HG03460 (cell line): ENCODE data around the gene UNKL.
"Not testable (repeated sequence)": the region's sequence is repeated elsewhere in the genome, so short reads cannot be mapped to it uniquely, and the experiment has no call there.

ENCODE experiments used
- ATAC-seq: cut with Tn5 transposase; IDR thresholded peaks from one replicate; pipeline ENCODE4 v1.9.1; 2021; ENCODE audit not compliant: unreplicated experiment

Gene UNKL

GRCh38 chr16:1446296-1447080, 32.0 kb upstream of the UNKL start:
- no peak for ATAC-seq

- ATAC-seq = no peak
Observed at GRCh38 chr16:1445518-1446203, 31.2 kb upstream of the UNKL start.

GRCh38 chr16:1444730-1445517, 30.4 kb upstream of the UNKL start:
- ATAC-seq = no peak

GRCh38 chr16:1443980-1444729, 29.7 kb upstream of the UNKL start, which contains the start of gene CCDC154:
Gene CCDC154, minus strand, starts transcription at chr16:1444556. Its CDS starts 234 bp downstream, at chr16:1444322.
- no peak for ATAC-seq

GRCh38 chr16:1443403-1443973, 29.0 kb upstream of the UNKL start:
- ATAC-seq = no peak

- no peak for ATAC-seq
Observed at GRCh38 chr16:1442697-1443096, 28.2 kb upstream of the UNKL start.

- no peak for ATAC-seq
Observed at GRCh38 chr16:1441391-1441829, 26.9 kb upstream of the UNKL start.

GRCh38 chr16:1439699-1440074, 25.2 kb upstream of the UNKL start:
- ATAC-seq = not testable (repeated sequence)

- no peak for ATAC-seq
Observed at GRCh38 chr16:1439058-1439698, 24.7 kb upstream of the UNKL start.

GRCh38 chr16:1438229-1439057, 23.9 kb upstream of the UNKL start:
- no peak for ATAC-seq

GRCh38 chr16:1437606-1438005, 23.1 kb upstream of the UNKL start:
- ATAC-seq = no peak

GRCh38 chr16:1436731-1437355, 22.3 kb upstream of the UNKL start:
- no peak for ATAC-seq

- ATAC-seq = no peak
Observed at GRCh38 chr16:1435921-1436697, 21.6 kb upstream of the UNKL start.

GRCh38 chr16:1434644-1435592, 20.4 kb upstream of the UNKL start:
- no peak for ATAC-seq

- ATAC-seq = no peak
Observed at GRCh38 chr16:1433756-1434155, 19.3 kb upstream of the UNKL start.

GRCh38 chr16:1433263-1433560, 18.7 kb upstream of the UNKL start:
- no peak for ATAC-seq
